MG63 (cell line): ENCODE data around the gene FAXC. TPM values are rescaled to one million over a fixed set of nuclear protein-coding genes. Genes with fewer than 3 reads are reported as not detected.

Source experiments
- DNase-seq: peaks from one replicate; pipeline ENCODE4 v3.0.0-alpha.2; 2020
- H3K27me3 ChIP-seq: fragments of 250-450 bp; sonication (Bioruptor Pico); 2 replicates; pipeline ENCODE4 v1.5.1; 2020; ENCODE audit warnings: mild to moderate bottlenecking, moderate library complexity
- H3K36me3 ChIP-seq: fragments of 250-450 bp; sonication (Bioruptor Pico); 2 replicates; pipeline ENCODE4 v1.5.1; 2020; ENCODE audit warnings: mild to moderate bottlenecking, moderate library complexity
- H3K4me3 ChIP-seq: fragments of 250-450 bp; sonication (Bioruptor Pico); 2 replicates; pipeline ENCODE4 v1.5.1; 2020; ENCODE audit warnings: mild to moderate bottlenecking, moderate library complexity
- H3K9me3 ChIP-seq: fragments of 250-450 bp; sonication (Bioruptor Pico); 2 replicates; pipeline ENCODE4 v1.5.1; 2020; ENCODE audit warnings: mild to moderate bottlenecking, moderate library complexity
- total RNA-seq: library from RNA; depleted of rRNA; stranded (reverse); fragments of >200 nt; shearing (Covaris generic); gene quantifications from 2 replicates; pipeline ENCODE4 v1.2.3, GENCODE V29; 2014; ENCODE audit warnings: low replicate concordance

The FAXC gene
- total RNA-seq, 1 experiment from 2014 or later: 9.0 TPM

DNA sequence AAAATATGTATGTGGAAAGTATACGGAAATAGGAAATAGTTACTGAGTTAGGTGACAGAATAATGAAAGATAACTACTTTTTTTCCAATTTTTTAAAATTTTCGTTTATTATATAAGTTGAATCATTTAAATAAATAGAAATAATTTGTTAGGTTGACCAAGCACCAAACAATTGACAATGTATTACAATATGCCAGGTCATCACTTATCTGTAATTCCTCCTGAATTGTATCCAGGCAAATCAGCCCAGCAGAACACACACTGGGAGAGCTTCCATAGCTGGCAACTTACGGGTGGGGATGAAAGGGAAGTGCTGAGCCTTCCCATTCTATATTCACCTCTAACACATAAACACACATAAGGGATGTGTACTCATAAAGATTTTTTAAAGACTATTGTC is 40.7 kb downstream of the FAXC start:
- no peaks in the 10 kb centered on the region for H3K27me3 ChIP-seq
- DNase-seq: no peak
- H3K36me3 ChIP-seq: no peaks in the 10 kb centered on the region
- no peaks in the 10 kb centered on the region for H3K9me3 ChIP-seq
- H3K4me3 ChIP-seq: no peak overlapping the region

DNA sequence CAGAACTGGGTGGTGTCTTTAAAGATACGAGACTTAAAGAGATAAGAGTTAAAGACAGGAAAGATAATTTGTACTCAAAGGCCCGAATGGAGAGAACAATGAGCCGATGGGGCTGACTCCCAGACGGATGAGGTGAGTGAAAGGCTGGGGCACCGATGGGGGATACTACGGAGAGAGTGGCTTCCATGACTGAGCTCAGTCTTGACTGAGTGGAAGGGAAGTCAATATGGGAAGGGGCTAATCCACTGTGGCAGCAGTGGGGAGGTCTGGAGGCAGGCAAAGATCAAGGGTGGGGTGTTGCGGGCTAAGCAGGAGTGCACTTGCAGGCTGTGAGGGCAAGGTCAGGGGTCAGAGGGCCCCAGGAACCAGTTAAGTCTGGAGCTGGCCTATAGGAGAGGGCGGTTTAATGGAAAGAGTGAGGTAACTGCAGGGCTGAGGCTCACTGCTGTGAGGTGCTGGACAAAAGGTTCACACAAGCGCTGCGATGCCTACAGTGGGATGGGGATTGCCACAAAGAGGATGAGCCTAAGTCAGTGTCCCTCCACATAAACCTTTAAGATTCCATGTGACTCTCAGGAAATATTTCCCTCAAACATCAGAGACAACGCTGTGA is 42.1 kb downstream of the FAXC start:
- Histone ChIP-seq H3K27me3 (no peaks in the 10 kb centered on the region), H3K36me3 (no peaks in the 10 kb centered on the region), H3K4me3 (no peak overlapping the region), H3K9me3 (no peaks in the 10 kb centered on the region)
- no peak for DNase-seq

DNA sequence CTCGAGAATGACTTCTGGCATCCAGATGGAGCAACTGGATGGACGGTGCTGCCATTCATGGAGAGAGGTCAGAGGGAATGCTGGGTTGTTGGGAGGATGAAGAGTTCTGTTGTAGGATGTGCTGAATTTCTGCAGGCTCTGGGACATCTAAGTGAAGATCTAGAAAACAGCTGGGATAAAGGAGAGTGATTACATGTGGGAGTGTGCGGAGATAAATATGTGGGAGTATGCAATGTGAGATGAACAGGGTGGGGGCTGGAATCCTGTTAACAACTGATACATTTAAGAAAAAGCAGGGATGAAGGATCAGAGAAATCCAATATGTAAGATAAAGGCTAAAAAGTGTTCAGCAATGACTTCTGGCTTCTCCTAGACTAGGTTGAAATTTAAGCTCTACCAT is 43.1 kb downstream of the FAXC start:
- Histone ChIP-seq H3K27me3 (no peaks in the 10 kb centered on the region), H3K4me3 (no peak overlapping the region), H3K9me3 (no peaks in the 10 kb centered on the region), H3K36me3 (no peaks in the 10 kb centered on the region)
- no peak for DNase-seq

DNA sequence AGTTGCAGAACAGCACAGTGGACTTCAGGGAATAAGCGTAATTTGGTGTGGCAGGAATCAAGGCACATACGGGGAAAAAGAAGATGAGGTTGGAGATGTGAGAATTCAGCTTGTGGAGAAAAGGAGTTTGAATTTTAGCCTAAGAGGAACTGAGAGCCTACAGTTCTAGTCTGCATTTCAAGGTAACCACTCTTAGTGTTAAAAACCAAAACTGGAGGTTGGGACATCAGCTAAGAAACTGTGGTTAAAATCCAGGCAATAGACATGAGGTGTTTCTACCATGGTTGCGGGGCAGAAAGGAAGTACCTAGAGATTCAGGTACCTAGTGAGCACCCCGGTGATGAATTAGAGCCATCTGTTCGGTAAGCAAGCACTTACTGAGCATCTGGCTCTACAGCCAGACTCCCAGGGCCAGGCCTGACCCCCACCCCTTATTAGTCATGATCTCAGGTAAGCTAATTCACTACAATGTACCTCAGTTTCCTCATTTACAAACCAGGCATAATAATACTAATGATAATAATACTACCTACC is 44.4 kb downstream of the FAXC start:
- Histone ChIP-seq H3K9me3 (no peaks in the 10 kb centered on the region), H3K4me3 (no peak overlapping the region), H3K36me3 (no peaks in the 10 kb centered on the region), H3K27me3 (no peaks in the 10 kb centered on the region)
- no peak for DNase-seq

DNA sequence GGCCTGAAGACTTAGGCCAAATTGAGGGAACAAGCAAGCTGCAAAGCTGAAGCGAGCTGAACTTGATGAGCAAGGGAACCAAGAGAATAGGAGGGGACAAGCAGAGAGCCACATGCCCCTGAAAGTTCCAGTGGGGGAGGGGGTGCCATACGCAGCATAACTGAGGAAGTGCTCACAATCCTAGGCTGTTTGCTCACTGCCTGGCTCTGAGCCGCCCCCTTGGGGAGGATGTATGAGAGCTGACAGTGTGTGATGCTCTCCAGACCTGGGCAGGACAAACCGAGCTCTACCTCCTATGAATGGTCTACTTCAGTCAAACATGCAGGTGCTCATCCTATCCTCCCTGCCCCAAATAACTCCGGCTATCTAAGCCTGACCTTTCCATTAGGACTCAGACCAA is 52.1 kb downstream of the FAXC start:
- no peak for DNase-seq
- no peaks in the 10 kb centered on the region for H3K36me3 ChIP-seq
- no peaks in the 10 kb centered on the region for H3K27me3 ChIP-seq

DNA sequence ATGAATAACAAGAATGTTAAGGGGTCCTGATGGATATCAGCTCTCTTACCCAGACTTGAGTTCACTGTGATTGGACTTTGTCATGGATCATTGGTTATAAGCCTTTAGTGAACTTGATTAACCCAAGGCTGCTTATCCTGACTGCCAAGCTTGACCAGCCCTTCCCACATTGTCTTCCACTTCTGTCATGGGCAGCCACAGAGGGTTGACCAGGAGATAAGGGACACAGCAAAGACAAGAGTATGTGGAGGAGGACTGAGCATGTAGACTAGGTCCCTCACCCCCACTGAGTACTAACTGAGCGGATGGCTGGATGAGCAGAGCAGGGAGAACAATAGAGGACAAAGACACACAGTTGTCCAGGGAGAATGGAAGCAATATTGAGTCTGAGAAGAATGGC is 52.5 kb downstream of the FAXC start:
- H3K27me3 ChIP-seq: no peaks in the 10 kb centered on the region
- H3K4me3 ChIP-seq: no peak overlapping the region
- no peaks in the 10 kb centered on the region for H3K9me3 ChIP-seq
- DNase-seq: no peak
- no peaks in the 10 kb centered on the region for H3K36me3 ChIP-seq

More for the DNA sequence above, 52.1 kb downstream of the FAXC start:
- H3K4me3 ChIP-seq: no peak overlapping the region
- no peaks in the 10 kb centered on the region for H3K9me3 ChIP-seq

DNA sequence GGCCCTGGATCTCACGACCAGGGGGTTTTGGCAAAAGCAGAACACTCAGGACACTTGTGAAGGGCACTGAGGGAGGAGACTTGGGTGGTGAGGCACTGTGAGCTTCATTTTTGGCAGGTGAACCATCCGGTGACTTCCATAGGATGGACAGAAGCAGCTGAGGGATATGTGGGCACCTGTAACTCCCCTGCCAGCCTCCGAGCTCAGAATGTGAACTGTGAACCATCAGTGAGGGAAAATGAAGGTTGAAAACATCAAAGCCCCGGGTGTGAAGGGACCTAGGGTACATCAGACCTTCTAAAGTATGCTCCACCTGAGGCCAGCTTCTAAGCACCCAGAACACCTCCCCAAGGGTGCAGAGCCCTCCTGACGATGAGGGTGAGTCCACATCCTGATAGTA is 53.2 kb downstream of the FAXC start:
- Histone ChIP-seq H3K4me3 (no peak overlapping the region), H3K9me3 (no peaks in the 10 kb centered on the region), H3K27me3 (no peaks in the 10 kb centered on the region), H3K36me3 (no peaks in the 10 kb centered on the region)
- no peak for DNase-seq

DNA sequence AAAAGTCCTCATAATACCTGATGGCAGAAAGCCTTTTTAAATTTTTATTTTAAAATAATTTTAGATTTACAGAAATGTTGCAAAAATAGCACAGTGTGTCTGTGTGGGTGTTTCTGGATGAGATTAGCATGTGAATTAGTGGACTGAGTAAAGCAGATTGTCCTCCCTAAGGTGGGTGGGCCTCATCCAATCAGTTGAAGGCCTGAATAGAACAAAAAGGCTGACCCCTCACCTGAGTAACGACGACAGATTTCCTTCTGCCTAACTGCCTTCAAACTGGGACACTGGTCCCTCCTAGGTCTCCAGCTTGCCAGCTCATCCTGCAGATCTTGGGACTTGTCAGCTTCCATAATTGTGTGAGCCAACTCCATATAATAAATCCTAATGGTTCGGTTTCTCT is 54.2 kb downstream of the FAXC start:
- DNase-seq: no peak
- Histone ChIP-seq H3K4me3 (no peak overlapping the region), H3K9me3 (no peaks in the 10 kb centered on the region), H3K36me3 (no peaks in the 10 kb centered on the region), H3K27me3 (no peaks in the 10 kb centered on the region)

DNA sequence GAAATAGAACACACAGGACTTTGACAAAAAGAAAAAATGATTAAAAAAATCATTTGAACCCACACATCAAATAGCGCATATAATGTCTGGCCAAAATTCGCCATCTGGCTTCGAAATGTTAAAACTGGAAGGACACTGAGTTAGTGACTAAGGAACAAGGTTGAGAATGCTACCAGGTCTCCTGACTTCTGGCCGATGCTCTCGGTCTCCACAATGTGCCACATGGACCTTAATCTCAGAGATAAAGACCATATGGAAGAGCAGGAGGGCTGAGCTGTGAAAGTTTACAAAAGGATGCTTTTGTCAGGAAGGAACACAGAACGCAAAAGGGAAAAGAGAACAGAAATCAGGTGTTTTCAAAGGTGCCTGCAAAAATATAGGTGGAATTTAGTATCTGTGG is 54.7 kb downstream of the FAXC start:
- no peak overlapping the region for H3K4me3 ChIP-seq
- H3K27me3 ChIP-seq: no peaks in the 10 kb centered on the region
- H3K9me3 ChIP-seq: no peaks in the 10 kb centered on the region
- no peaks in the 10 kb centered on the region for H3K36me3 ChIP-seq
- DNase-seq: no peak

DNA sequence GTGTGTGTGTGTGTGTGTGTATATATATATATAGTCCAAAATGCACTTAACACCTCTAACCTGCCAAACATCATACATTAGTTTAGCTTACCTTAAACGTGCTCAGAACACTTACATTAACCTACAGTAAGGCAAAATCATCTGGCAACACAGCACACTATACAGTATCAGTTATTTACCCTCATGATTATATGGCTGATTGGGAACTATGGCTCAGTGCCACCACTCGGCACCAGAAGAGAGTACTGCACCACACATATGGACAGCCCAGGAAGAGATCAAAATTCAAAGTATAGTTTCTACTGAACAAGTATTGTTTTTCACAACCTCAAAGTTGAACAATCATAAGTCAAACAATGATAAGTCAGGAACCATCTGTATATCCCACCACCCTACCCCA is 59.8 kb downstream of the FAXC start:
- no peaks in the 10 kb centered on the region for H3K36me3 ChIP-seq
- H3K4me3 ChIP-seq: no peak overlapping the region
- H3K9me3 ChIP-seq: no peaks in the 10 kb centered on the region
- DNase-seq: no peak
- H3K27me3 ChIP-seq: no peaks in the 10 kb centered on the region

DNA sequence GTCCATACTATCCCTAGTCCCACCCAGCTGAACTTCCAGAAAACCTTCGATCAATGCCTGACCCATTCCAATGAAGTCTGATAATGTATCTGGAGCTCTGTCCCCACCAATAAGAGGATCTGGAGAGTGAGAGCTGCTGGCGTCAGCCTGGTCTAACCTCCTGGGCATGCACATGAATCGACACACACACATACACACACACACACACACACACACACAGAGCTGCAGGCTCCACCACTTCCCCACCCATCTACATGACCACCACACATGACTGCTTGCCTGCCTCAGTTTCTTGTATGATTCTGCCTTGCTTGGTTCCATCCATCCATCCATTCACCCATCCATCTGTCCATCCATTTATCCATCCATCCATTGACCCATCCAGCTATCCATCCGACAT is 60.8 kb downstream of the FAXC start:
- no peaks in the 10 kb centered on the region for H3K27me3 ChIP-seq
- no peaks in the 10 kb centered on the region for H3K9me3 ChIP-seq
- H3K4me3 ChIP-seq: no peak overlapping the region
- DNase-seq: no peak
- no peaks in the 10 kb centered on the region for H3K36me3 ChIP-seq

DNA sequence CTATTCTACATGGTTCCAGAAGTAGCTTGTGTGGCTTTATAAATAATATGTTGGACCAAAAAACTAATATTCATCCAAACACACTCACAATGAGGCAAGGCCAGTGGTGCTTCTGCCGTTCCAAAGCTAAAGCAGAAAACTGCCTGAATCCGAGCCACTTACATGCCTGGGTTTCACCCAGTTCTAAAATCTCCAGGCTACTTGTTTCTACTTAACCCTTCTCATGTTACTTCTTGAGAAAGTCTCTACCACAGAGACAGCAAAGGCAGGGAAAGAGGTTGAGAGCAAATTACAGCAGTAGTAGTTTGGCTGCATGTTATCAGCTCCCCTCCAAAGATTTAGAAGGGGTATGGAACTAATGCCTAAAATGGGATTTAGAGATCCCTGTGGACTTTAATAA is 62.0 kb downstream of the FAXC start:
- H3K4me3 ChIP-seq: no peak overlapping the region

DNA sequence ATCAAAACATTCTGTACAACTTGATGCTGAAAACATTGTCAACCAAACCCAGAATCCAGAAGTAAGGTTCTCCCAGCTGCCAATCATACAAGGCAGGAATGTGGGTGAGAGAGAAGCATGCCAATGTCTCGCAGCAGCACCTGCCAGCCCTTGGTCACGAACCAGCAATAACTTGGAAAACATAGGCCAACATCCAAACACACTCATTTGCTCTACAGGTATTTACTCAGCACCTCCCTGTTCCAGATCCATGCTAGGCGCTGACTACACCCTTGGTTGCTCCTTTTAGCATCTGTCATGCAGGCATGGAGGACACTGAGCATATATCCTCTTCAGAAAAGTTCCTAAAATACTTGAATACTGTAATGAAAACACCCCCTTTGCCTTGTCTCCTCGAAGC is 63.6 kb downstream of the FAXC start:
- Histone ChIP-seq H3K27me3 (no peaks in the 10 kb centered on the region), H3K9me3 (no peaks in the 10 kb centered on the region), H3K4me3 (no peak overlapping the region), H3K36me3 (no peaks in the 10 kb centered on the region)
- no peak for DNase-seq

More for the DNA sequence above, 62.0 kb downstream of the FAXC start:
- no peak for DNase-seq
- Histone ChIP-seq H3K27me3 (no peaks in the 10 kb centered on the region), H3K9me3 (no peaks in the 10 kb centered on the region), H3K36me3 (no peaks in the 10 kb centered on the region)

DNA sequence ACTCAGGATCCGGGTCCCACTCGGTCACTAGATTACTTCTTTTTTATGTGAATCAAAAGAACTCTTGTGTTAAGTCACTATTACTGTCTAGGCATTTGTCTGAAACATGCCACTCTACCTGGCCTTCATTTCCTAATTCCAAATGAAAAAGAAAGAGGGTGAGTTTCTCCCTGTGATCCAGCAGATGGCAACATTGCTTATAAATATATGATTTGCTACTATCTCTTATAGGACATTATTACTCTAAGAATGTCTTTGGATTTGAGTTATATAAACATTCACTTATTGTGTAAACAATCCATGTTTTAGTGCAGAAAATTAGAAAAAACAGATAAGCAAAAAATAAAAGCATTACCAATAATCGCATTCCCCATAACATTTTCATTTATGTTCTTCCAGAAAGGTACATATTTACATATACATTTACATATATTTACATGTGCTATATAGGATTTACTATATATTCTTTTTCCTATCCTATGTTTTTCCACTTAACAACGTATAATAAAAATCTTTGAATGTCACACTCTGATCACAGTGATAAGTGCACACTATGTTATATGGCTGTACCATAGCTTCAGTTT is 66.9 kb downstream of the FAXC start:
- Histone ChIP-seq H3K4me3 (no peak overlapping the region), H3K9me3 (no peaks in the 10 kb centered on the region), H3K36me3 (no peaks in the 10 kb centered on the region), H3K27me3 (no peaks in the 10 kb centered on the region)
- no peak for DNase-seq

DNA sequence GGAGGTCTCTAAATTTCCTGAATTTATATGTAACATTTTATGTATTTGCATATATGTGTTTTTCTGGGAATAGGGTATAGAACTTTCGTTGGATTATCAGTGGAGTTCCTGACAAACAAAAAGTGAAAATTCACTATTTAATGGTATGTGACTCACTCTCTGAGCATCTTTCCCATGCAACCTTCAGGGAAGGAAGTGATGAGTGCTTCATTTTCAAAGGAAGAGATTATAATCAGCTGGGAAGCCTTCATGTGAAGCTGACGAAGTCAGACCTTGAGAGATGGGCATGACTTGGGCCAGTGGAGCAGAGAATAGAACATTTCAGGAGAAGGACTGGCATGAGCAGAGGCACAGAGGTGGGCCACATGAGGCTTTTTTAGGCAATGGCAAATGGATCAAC is 72.7 kb downstream of the FAXC start:
- no peak overlapping the region for H3K4me3 ChIP-seq
- no peak for DNase-seq
- H3K36me3 ChIP-seq: no peaks in the 10 kb centered on the region
- no peaks in the 10 kb centered on the region for H3K27me3 ChIP-seq
- no peaks in the 10 kb centered on the region for H3K9me3 ChIP-seq

DNA sequence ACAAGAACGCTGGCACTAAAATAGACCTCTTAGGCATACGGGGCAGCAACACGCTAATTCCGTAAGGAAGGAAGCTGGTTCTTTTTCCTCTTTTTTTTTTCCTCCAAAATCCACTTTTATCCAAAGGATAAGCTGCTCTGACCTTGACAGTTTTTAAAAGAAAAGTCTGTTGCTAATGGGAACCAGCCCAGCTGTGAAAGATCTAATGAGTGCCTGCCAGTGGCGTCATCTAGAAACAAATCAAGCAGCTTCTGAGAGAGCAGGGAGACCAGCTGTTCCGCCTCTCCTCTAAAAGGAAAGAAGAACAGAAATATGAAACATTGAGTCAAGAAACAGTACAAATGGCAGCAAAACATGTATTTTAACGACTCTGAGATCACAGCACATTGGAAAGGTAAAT is 78.6 kb downstream of the FAXC start:
- Histone ChIP-seq H3K9me3 (no peaks in the 10 kb centered on the region), H3K36me3 (no peaks in the 10 kb centered on the region), H3K4me3 (no peak overlapping the region), H3K27me3 (no peaks in the 10 kb centered on the region)
- no peak for DNase-seq

DNA sequence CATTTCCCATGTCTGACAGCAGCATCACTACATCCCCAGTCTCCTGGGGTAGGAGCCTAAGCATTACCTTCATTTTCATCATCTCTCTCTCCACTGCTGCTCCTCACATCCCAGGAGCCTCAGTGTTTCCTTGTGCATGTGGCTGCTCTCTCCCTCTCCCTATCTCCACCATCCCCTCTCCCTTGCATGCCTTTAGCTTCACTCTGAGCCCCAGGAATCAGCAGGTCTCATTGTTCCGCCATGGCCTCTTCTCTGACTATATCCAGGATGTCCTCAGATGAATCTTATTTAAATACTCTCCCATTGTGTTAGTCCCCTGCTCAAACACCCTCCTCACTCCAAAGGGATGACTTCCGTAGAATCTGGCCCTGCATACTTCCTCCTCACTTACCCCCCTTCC is 79.4 kb downstream of the FAXC start:
- Histone ChIP-seq H3K9me3 (no peaks in the 10 kb centered on the region), H3K36me3 (no peaks in the 10 kb centered on the region), H3K4me3 (no peak overlapping the region), H3K27me3 (no peaks in the 10 kb centered on the region)
- DNase-seq: no peak

DNA sequence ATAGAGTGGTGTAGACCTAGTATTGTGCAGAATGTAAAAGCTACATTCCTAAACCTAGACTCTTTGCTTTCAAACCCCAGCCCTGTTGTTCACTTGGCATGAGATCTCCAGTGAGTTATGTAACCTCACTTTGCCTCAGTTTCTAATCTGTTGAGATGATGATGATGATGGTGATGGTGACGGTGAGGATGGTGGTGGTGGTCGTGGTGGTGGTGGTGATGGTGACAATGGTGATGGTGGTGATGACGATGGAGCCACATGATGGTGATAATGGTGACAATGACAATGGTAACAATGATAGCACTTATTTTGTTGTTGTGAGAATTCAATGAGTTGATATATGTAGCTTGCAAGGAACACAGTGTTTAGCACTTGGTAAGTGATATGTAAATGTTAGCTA is 80.3 kb downstream of the FAXC start:
- Histone ChIP-seq H3K27me3 (no peaks in the 10 kb centered on the region), H3K9me3 (no peaks in the 10 kb centered on the region), H3K36me3 (no peaks in the 10 kb centered on the region), H3K4me3 (no peak overlapping the region)
- no peak for DNase-seq
